ENCODE results near the gene CEACAM4. TPM values are rescaled to one million over a fixed set of nuclear protein-coding genes. Genes with fewer than 3 reads are reported as not detected.

Gene CEACAM4
- total RNA-seq, 1 donor from 2014 or later = not detected

- no peak for DNase-seq
Measured at GRCh38 chr19:41616792-41617621, 9.9 kb downstream of the CEACAM4 start.

DNA sequence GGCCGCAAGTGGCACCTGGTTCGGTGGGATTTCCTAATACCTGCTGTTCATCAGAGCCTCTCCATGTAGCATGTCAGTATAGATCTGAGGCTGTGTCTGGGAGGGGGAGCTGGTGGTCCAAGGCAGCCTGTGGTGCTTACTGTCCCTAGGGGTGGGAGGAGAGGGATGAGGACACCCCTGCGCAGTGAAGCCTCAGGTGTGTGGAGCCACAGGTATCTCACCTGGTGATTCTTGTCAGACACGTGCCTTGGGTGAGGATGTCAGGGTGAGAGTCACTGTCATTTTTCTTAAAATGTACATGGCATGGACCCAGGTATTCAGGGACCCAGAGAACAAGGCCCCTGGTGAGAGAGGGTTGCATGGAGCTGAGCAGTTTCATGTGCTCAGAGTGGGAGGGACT, 11.7 kb downstream of the CEACAM4 start:
- no peak for DNase-seq

DNA sequence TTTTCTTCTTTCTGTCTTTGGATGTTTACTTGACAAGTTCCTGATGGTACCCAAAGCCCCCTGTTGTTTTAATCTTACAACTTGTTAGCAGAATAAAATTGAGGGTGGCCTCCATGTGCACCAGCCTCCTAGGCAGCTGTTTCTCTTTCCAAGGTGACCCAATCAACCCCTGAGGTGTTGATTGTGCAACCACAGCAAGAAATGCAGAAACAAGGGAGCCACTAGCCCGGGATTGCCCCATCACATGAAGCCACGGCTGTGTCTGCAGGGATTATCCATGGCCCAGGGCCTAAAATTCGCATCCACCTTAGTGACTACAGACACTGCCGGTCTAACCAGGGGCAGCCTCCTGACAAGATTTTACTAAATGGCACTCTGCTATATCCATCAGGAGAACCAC, 14.4 kb downstream of the CEACAM4 start:
- no peak for DNase-seq

DNA sequence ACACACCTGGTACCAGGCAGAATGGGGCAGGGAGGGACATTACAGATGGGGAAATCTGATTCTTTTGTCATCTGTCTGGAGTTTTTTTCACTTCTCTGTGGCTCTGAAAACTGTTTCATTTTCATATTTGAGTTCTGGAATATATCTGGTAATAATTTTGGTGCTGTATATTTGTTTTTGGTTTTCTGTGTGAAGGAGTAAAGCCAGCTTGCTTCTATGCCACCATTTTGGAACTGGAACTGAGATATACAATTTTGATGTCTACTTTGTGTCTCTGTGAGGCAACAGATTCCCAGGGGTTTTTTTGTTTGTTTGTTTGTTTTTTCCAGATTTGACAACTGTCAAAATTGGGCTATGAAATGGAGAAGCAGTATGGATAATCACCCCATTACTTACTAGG, 16.1 kb downstream of the CEACAM4 start:
- DNase-seq = no peak

- DNase-seq = no peak
Measured at GRCh38 chr19:41607668-41608067, 19.2 kb downstream of the CEACAM4 start.

DNA sequence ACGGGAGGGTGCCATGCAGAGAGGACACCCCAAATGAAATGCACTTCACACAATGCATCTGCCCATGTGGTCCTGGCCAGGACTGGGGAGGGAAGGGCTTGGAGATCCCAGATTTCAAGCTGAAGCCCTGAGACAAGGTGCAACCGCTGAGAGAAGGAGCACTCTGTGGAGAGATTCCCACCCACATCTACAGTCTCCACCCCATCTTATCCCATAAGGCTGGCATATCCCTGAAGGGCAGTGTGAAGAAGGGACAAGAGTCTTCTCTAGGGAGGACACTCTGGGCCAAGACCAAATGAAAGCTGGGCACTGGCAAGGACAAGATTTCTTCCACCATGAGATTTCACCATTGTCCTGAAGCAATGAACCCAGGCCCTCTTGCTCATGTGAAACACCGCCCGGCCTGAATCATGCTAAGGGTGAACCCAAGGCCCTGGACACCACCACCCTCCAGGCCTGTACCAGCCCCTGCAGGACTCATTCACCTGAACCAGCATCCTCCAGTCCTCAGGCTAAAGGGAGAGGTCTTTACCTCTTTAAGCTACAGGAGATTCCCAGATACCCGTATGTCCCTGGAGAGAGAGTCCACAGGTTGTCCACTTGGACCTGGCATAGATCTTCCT, 20.5 kb downstream of the CEACAM4 start:
- DNase-seq = no peak

- no peak for DNase-seq
Measured at GRCh38 chr19:41604831-41605230, 22.0 kb downstream of the CEACAM4 start.

DNA sequence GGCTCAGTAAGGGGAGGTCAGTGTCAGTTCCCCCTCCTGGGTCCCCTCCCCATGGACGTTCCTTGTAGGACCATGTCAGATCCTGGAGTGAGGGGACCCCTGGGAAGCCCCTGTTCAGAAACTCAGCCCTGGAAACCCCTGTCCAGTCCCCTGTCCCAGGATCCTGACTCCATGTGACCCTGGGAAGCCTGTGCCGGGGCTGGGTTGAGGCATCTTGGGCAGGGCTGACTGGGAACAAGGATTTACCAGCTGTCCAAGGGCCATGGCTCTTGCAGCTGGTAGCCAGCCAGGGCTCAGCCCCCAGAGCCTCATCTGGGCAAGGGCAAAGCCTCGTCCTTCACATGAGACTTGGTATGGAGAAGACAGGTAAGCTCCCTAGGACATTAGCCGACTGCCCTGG, 25.1 kb downstream of the CEACAM4 start:
- no peak for DNase-seq

DNA sequence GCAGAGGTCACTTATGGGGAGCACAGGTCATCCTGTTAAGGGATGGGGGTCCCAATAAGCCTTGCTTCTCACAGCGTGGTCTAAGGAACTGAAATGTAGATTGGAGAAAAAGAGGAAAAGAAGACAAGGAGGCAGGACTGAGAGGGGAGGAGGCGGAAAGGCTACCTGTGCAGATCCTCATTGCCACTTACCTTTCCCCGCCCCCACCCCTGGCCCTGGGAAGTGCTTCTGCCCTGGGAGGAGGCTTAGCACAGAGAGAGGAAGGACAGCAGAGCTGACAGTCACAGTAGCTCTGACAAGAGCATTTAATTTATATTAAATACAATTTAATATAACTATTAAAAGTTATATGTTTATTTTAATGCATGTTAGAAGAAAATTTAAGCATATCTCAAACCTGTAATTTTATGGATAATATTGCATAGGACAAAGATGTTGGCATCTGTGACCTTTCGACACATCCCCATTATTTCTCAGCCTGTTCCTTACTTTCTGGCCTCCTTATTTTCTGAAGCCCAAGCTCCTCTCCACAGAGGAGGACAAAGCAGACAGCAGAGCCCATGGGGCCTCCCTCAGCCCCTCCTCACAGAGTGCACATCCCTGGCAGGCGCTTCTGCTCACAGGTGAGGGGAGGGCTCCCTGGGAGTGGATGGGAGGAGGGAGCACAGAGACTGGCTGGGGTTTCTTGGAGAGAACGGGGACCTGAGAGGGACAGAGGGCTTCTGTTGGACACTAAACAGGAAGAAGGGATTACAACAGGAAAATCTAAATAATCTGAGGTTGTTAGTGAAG, 27.5 kb downstream of the CEACAM4 start:
- DNase-seq = no peak

DNA sequence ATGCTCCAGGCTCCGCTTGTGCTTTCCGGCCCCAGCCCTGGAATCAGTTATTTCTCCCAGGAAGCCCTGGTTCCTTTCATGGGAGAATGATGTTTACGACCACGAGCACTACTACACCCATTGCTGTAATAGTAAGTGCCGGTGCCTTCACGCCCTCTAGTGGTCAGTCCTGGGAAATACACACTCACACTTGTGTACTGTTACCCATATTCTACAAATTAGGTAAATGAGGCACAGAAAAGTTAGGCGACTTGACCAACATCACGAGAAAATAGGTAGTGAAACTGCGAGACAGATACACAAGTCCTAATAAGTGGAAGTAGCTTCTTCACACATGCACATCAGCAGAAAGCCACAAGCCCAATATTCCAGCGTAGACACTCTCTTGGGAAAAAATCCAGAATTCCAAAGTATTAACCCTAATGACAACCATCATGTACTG, 29.3 kb downstream of the CEACAM4 start:
- DNase-seq = no peak

GRCh38 chr19:41595890-41596280, 31.0 kb downstream of the CEACAM4 start:
- DNase-seq = no peak

GRCh38 chr19:41595258-41595889, 31.5 kb downstream of the CEACAM4 start:
- no peak for DNase-seq

- DNase-seq = no peak
Measured at GRCh38 chr19:41591951-41592562, 34.8 kb downstream of the CEACAM4 start.

- DNase-seq = no peak
Measured at GRCh38 chr19:41590936-41591335, 35.9 kb downstream of the CEACAM4 start.

- DNase-seq = no peak
Measured at GRCh38 chr19:41589371-41589770, 37.5 kb downstream of the CEACAM4 start.

GRCh38 chr19:41588497-41589209, 38.2 kb downstream of the CEACAM4 start:
- DNase-seq = no peak

DNA sequence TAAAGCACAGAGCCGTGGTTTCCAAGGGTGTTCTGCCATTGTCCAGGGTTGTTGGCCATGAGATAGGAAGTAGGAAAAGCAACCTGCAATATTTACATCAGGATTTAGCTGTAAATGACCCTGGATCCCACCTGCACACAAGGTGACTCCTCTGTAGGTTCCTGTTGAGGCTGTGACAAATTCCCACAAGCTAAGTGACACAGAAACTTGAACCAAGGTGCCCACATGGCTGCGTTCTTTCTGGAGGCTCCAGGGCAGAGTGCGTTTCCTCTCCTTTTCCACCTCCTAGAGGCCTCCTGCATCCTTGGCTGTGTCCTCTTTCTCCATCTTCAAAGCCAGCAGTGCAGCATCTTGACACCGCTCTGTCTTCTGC, 39.0 kb downstream of the CEACAM4 start:
- no peak for DNase-seq

- DNase-seq = no peak
Measured at GRCh38 chr19:41587101-41587837, 39.6 kb downstream of the CEACAM4 start.

DNA sequence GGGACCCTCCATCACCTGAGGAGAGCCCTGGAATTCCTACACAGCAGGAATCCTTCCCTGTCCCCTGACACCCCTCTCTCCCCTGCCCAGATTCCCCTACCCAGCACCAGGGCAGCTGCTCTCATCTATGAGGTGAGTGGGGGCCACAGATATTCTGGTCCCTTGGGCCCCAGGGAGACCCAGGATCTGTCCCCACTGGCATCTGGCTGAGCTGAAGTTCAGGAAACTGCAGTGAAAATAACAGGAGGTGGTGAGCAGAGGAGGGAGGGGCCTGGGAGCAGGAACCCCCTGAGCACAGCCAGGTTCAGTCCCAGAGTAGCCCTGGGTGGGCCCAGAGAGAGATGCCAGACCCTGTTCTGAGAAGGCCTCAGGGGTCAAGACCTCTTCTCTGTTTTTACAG, 40.8 kb downstream of the CEACAM4 start:
- DNase-seq = no peak

GRCh38 chr19:41584931-41585330, 41.9 kb downstream of the CEACAM4 start:
- DNase-seq = no peak

DNA sequence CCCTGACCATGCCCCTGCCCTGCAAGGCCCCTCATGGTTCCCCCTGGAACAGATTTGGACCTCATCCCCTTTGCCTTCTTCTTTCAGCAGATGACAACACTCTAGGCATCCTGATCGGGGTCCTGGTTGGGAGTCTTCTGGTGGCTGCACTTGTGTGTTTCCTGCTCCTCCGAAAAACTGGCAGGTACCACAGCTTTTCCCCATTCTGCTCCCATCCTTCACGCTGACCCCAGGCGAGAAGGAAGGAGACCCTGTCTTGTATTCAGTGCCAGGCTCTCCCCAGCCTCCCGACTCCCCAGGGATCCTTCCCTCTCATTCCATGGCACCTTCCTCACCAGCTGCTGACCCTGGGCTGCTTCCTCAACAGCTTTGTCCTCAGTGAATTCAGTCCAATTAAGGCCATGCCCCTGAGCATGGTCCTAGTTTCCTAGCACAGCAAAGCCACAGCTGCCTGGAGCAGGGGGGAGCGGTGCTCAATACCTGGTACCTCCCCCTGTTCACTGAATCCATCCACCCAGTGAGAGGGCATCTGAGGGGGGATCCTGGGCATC, 42.5 kb downstream of the CEACAM4 start:
- DNase-seq = no peak

All from occipital lobe (tissue), 2 donors.